HAP-1 (cell line): Measurements from ENCODE around the gene STOML1.
A peak's percentile ranks its signal among the peaks of the same experiment; 100 is the strongest.

Experiments used
- DNase-seq, 2 experiments: peaks; one replicate each; pipeline ENCODE4 v3.0.0-alpha.2; 2016 to 2020; ENCODE audit warnings: low spot score in 2 of 2
- H3K27me3 ChIP-seq: fragments of 250-450 bp; sonication (Bioruptor Pico); 2 replicates; pipeline ENCODE4 v1.5.1; 2020; ENCODE audit warnings: low read depth, mild to moderate bottlenecking, moderate library complexity
- H3K36me3 ChIP-seq: fragments of 250-450 bp; sonication (Bioruptor Pico); replicated peaks from 2 replicates; pipeline ENCODE4 v1.5.1; 2020; ENCODE audit warnings: mild to moderate bottlenecking
- H3K4me1 ChIP-seq: fragments of 250-450 bp; sonication (Bioruptor Pico); 2 replicates; pipeline ENCODE4 v1.5.1; 2020; ENCODE audit warnings: mild to moderate bottlenecking
- H3K4me3 ChIP-seq: fragments of 250-450 bp; sonication (Bioruptor Pico); 2 replicates; pipeline ENCODE4 v1.5.1; 2020; ENCODE audit warnings: mild to moderate bottlenecking, moderate library complexity
- H3K9me3 ChIP-seq: fragments of 250-450 bp; sonication (Bioruptor Pico); 2 replicates; pipeline ENCODE4 v1.5.1; 2020; ENCODE audit warnings: mild to moderate bottlenecking, moderate library complexity
- in situ Hi-C: fragments of 300-500 bp; cut with MboI; formaldehyde crosslinking; loops from 3 replicates; pipeline ENCODE4 v1.14.3; 2020; ENCODE audit warnings: low sequenced_read_pairs, inconsistent platforms, mixed read lengths

Gene STOML1

GRCh38 chr15:73991726-73992593, at the start of gene STOML1:
Gene STOML1, minus strand, starts transcription at chr15:73992295. Its CDS starts 72 bp downstream, at chr15:73992223.
- Histone ChIP-seq H3K36me3 (no peaks in the 10 kb centered on the region), H3K4me3 (peak within 1 kb of the TSS; percentile 68), H3K4me1 (peaks cover 20% of the 10 kb centered on the region), H3K27me3 (no peaks in the 10 kb centered on the region), H3K9me3 (no peaks in the 10 kb centered on the region)
- in situ Hi-C loops, result no loop called here
- peak; percentile 98 to 100 for DNase-seq

GRCh38 chr15:74041311-74041756, 49.2 kb upstream of the STOML1 start:
- H3K4me1 ChIP-seq, result no peaks in the 10 kb centered on the region
- no peaks in the 10 kb centered on the region for H3K27me3 ChIP-seq
- no peak overlapping the region for H3K4me3 ChIP-seq
- H3K36me3 ChIP-seq, result no peaks in the 10 kb centered on the region; the same call in 1 of the 2 replicates
- no peak for DNase-seq
- no peaks in the 10 kb centered on the region for H3K9me3 ChIP-seq
- in situ Hi-C loops, result loop anchor here (25.0 kb wide), 1 partner anchor 1429 kb away; no protein-coding TSS in a partner anchor

- Histone ChIP-seq H3K27me3 (no peaks in the 10 kb centered on the region), H3K36me3 (peaks cover 9% of the 10 kb centered on the region), H3K4me1 (no peaks in the 10 kb centered on the region), H3K9me3 (no peaks in the 10 kb centered on the region), H3K4me3 (no peak overlapping the region)
- in situ Hi-C loops, result loop anchor here (25.0 kb wide), 1 partner anchor 1428 kb away; no protein-coding TSS in a partner anchor
- no peak for DNase-seq
These were observed 48.2 kb upstream of the STOML1 start for GRCh38 chr15:74040109-74040850.

GRCh38 chr15:74039656-74040010, 47.5 kb upstream of the STOML1 start:
- no peak overlapping the region for H3K4me3 ChIP-seq
- no peaks in the 10 kb centered on the region for H3K4me1 ChIP-seq
- H3K36me3 ChIP-seq, result peaks cover 12% of the 10 kb centered on the region
- H3K9me3 ChIP-seq, result no peaks in the 10 kb centered on the region
- DNase-seq, result no peak
- no peaks in the 10 kb centered on the region for H3K27me3 ChIP-seq
- in situ Hi-C loops, result loop anchor here (25.0 kb wide), 1 partner anchor 1427 kb away; no protein-coding TSS in a partner anchor

GRCh38 chr15:74038707-74039655, 46.9 kb upstream of the STOML1 start:
- Histone ChIP-seq H3K36me3 (peaks cover 18% of the 10 kb centered on the region), H3K4me1 (no peaks in the 10 kb centered on the region), H3K4me3 (no peak overlapping the region), H3K27me3 (no peaks in the 10 kb centered on the region), H3K9me3 (no peaks in the 10 kb centered on the region)
- in situ Hi-C loops, result loop anchor here (25.0 kb wide), 1 partner anchor 1427 kb away; no protein-coding TSS in a partner anchor
- no peak for DNase-seq

GRCh38 chr15:74037171-74038117, 45.3 kb upstream of the STOML1 start:
- Histone ChIP-seq H3K4me1 (no peaks in the 10 kb centered on the region), H3K9me3 (no peaks in the 10 kb centered on the region), H3K27me3 (no peaks in the 10 kb centered on the region), H3K4me3 (no peak overlapping the region), H3K36me3 (peaks cover 27% of the 10 kb centered on the region)
- peak in 1 of 2 experiments; percentile 8 for DNase-seq
- in situ Hi-C loops, result loop anchor here (25.0 kb wide), 1 partner anchor 1425 kb away; no protein-coding TSS in a partner anchor

GRCh38 chr15:74036271-74037170, 44.4 kb upstream of the STOML1 start:
- Histone ChIP-seq H3K4me1 (no peaks in the 10 kb centered on the region), H3K4me3 (no peak overlapping the region), H3K36me3 (peaks cover 27% of the 10 kb centered on the region), H3K27me3 (no peaks in the 10 kb centered on the region), H3K9me3 (no peaks in the 10 kb centered on the region)
- peak; percentile 73 to 82 for DNase-seq
- in situ Hi-C loops, result loop anchor here (25.0 kb wide), 1 partner anchor 1424 kb away; no protein-coding TSS in a partner anchor

GRCh38 chr15:74035121-74036017, 43.3 kb upstream of the STOML1 start:
- H3K27me3 ChIP-seq, result no peaks in the 10 kb centered on the region
- peaks cover 27% of the 10 kb centered on the region for H3K36me3 ChIP-seq
- H3K4me1 ChIP-seq, result no peaks in the 10 kb centered on the region
- in situ Hi-C loops, result loop anchor here (25.0 kb wide), 1 partner anchor 1423 kb away; no protein-coding TSS in a partner anchor
- no peak for DNase-seq
- no peak overlapping the region for H3K4me3 ChIP-seq
- no peaks in the 10 kb centered on the region for H3K9me3 ChIP-seq

GRCh38 chr15:74034206-74034755, 42.2 kb upstream of the STOML1 start:
- Histone ChIP-seq H3K27me3 (no peaks in the 10 kb centered on the region), H3K4me3 (no peak overlapping the region), H3K36me3 (peaks cover 27% of the 10 kb centered on the region), H3K9me3 (no peaks in the 10 kb centered on the region), H3K4me1 (no peaks in the 10 kb centered on the region)
- in situ Hi-C loops, result loop anchor here (25.0 kb wide), 1 partner anchor 1422 kb away; no protein-coding TSS in a partner anchor
- no peak for DNase-seq
